Parathyroid adenoma (tissue), 2 donors: ENCODE measurements around the gene BCAS4.

ENCODE experiments used
- H2AFZ ChIP-seq: fragments of 300-600 bp; sonication (generic); one replicate; pipeline ENCODE4 v1.7.0; 2017; ENCODE audit warnings: antibody characterized with exemption, mild to moderate bottlenecking
- H3K27ac ChIP-seq: fragments of 300-600 bp; sonication (generic); one replicate; pipeline ENCODE4 v1.7.0; 2017
- H3K27me3 ChIP-seq: fragments of 300-600 bp; sonication (generic); one replicate; pipeline ENCODE4 v1.7.0; 2017; ENCODE audit warnings: low read length; ENCODE audit not compliant: control insufficient read depth, insufficient read depth
- H3K36me3 ChIP-seq: fragments of 300-600 bp; sonication (generic); one replicate; pipeline ENCODE4 v1.7.0; 2017; ENCODE audit warnings: low read length; ENCODE audit not compliant: control insufficient read depth, insufficient read depth
- H3K4me1 ChIP-seq: fragments of 300-600 bp; sonication (generic); one replicate; pipeline ENCODE4 v1.7.0; 2017; ENCODE audit warnings: control low read depth
- H3K4me2 ChIP-seq: fragments of 300-600 bp; sonication (generic); one replicate; pipeline ENCODE4 v1.7.0; 2017; ENCODE audit warnings: low read length
- H3K4me3 ChIP-seq: fragments of 300-600 bp; sonication (generic); one replicate; pipeline ENCODE4 v1.7.0; 2017; ENCODE audit warnings: low read depth, low read length
- H3K79me2 ChIP-seq: fragments of 300-600 bp; sonication (generic); one replicate; pipeline ENCODE4 v1.7.0; 2017; ENCODE audit warnings: control low read depth
- H3K9ac ChIP-seq: fragments of 300-600 bp; sonication (generic); one replicate; pipeline ENCODE4 v1.7.0; 2017; ENCODE audit warnings: mild to moderate bottlenecking
- H3K9me3 ChIP-seq: fragments of 300-600 bp; sonication (generic); one replicate; pipeline ENCODE4 v1.7.0; 2017; ENCODE audit warnings: low read length; ENCODE audit not compliant: control insufficient read depth
- CTCF ChIP-seq: fragments of 300-600 bp; sonication (generic); IDR thresholded peaks from one replicate; pipeline ENCODE4 v1.7.0; 2017; ENCODE audit warnings: antibody characterized with exemption, mild to moderate bottlenecking
- donor health status: primary hyperparathyroidism.

BCAS4 gene

GRCh38 chr20:50788045-50788991 is 6.5 kb upstream of the BCAS4 start:
- peaks cover 17% of the 10 kb centered on the region for H3K4me1 ChIP-seq
- peak; percentile 86 for TF ChIP-seq CTCF
- no peaks in the 10 kb centered on the region for H3K27me3 ChIP-seq
- H3K9ac ChIP-seq, result no peak overlapping the region
- H3K4me3 ChIP-seq, result no peak overlapping the region
- peak overlapping the region; percentile 61 for H2AFZ ChIP-seq
- H3K9me3 ChIP-seq, result no peaks in the 10 kb centered on the region
- H3K27ac ChIP-seq, result peak overlapping the region; percentile 41
- no peaks in the 10 kb centered on the region for H3K36me3 ChIP-seq
- no peaks in the 10 kb centered on the region for H3K79me2 ChIP-seq
- H3K4me2 ChIP-seq, result peak overlapping the region; percentile 53

GRCh38 chr20:50789968-50790650 is 4.8 kb upstream of the BCAS4 start:
- H3K27me3 ChIP-seq, result no peaks in the 10 kb centered on the region
- peak overlapping the region; percentile 100 for H2AFZ ChIP-seq
- H3K9me3 ChIP-seq, result no peaks in the 10 kb centered on the region
- H3K4me1 ChIP-seq, result peaks cover 17% of the 10 kb centered on the region
- TF ChIP-seq CTCF, result no peak
- no peaks in the 10 kb centered on the region for H3K79me2 ChIP-seq
- H3K4me3 ChIP-seq, result no peak overlapping the region
- no peaks in the 10 kb centered on the region for H3K36me3 ChIP-seq
- H3K27ac ChIP-seq, result peak overlapping the region; percentile 83
- H3K4me2 ChIP-seq, result no peak overlapping the region
- no peak overlapping the region for H3K9ac ChIP-seq

- Histone ChIP-seq H3K36me3 (no peaks in the 10 kb centered on the region), H2AFZ (peak overlapping the region; percentile 100), H3K9ac (no peak overlapping the region), H3K79me2 (peaks cover 3% of the 10 kb centered on the region), H3K27ac (peak overlapping the region; percentile 83), H3K4me2 (peak overlapping the region; percentile 32), H3K27me3 (no peaks in the 10 kb centered on the region), H3K9me3 (no peaks in the 10 kb centered on the region), H3K4me3 (no peak overlapping the region), H3K4me1 (peaks cover 17% of the 10 kb centered on the region)
- TF ChIP-seq CTCF, result peak; percentile 86
These were observed 4.1 kb upstream of the BCAS4 start for GRCh38 chr20:50790651-50791277.

- H2AFZ ChIP-seq, result no peak overlapping the region
- no peak overlapping the region for H3K27ac ChIP-seq
- peaks cover 13% of the 10 kb centered on the region for H3K79me2 ChIP-seq
- no peak overlapping the region for H3K4me2 ChIP-seq
- no peak overlapping the region for H3K4me3 ChIP-seq
- no peaks in the 10 kb centered on the region for H3K9me3 ChIP-seq
- H3K36me3 ChIP-seq, result no peaks in the 10 kb centered on the region
- H3K27me3 ChIP-seq, result no peaks in the 10 kb centered on the region
- peaks cover 17% of the 10 kb centered on the region for H3K4me1 ChIP-seq
- no peak overlapping the region for H3K9ac ChIP-seq
- TF ChIP-seq CTCF, result no peak
These were observed 1.9 kb upstream of the BCAS4 start for GRCh38 chr20:50792708-50793574.
